ENCODE data around the gene IGF2BP1. TPM values are rescaled to one million over a fixed set of nuclear protein-coding genes. Genes with fewer than 3 reads are reported as not detected.
A peak's percentile ranks its signal among the peaks of the same experiment; 100 is the strongest.
"Not testable (repeated sequence)": the region's sequence is repeated elsewhere in the genome, so short reads cannot be mapped to it uniquely, and the experiment has no call there.

IGF2BP1 gene
- polyA plus RNA-seq, 4 donors, result 0.30 to 34.0 (median 0.45) TPM; not detected in 1

GRCh38 chr17:49093131-49093530, 95.9 kb downstream of the IGF2BP1 start:
- Histone ChIP-seq H3K4me3 (ENCODE audit: low read depth in 1 of 3, low read length in 3 of 3) (no peak overlapping the region), H3K4me1 (ENCODE audit: control insufficient read depth in 3 of 3, insufficient read depth in 2 of 3, low read depth in 1 of 3, low read length in 2 of 3) (no peaks in the 10 kb centered on the region), H3K9me3 (ENCODE audit: control insufficient read depth in 2 of 2, insufficient read depth in 1 of 2, low read depth in 1 of 2, low read length in 1 of 2) (no peaks in the 10 kb centered on the region), H3K27ac (ENCODE audit: low read depth in 1 of 3, low read length in 2 of 3) (no peak overlapping the region), H3K36me3 (ENCODE audit: control insufficient read depth in 3 of 3, insufficient read depth in 2 of 3, low read depth in 1 of 3, low read length in 3 of 3) (no peaks in the 10 kb centered on the region), H3K27me3 (ENCODE audit: control insufficient read depth in 3 of 3, insufficient read depth in 3 of 3, low read length in 3 of 3) (no peaks in the 10 kb centered on the region)
- FAIRE-seq (no peak), DNase-seq (no peak)
- 45 to 74% (median 50%) methylated on average over 8 to 10 of the region's 10 CpGs for WGBS, 3 donors

DNA sequence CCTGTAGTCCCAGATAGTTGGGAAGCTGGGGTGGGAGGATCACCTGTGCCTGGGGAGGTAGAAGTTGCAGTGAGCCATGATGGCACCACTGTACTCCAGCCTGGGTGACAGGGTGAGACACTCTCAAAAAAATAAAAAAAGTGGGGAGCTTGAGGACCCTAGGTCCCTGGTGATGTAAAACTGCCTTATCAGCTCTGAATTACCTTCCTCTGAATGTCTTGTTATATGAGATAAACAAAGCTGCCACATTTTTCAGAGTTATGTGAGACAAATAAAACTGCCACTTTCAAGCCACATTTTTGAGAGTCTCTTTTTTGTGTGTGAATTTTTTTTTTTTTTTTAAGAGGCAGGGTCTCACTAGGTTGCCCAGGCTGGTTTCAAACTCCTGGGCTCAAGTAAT, 103.4 kb downstream of the IGF2BP1 start:
- Histone ChIP-seq H3K4me1 (ENCODE audit: control insufficient read depth in 3 of 3, insufficient read depth in 2 of 3, low read depth in 1 of 3, low read length in 2 of 3) (peaks cover 0 to 14% (median 1%) of the 10 kb centered on the region in 3 donors), H3K4me3 (ENCODE audit: low read depth in 1 of 3, low read length in 3 of 3) (no peak overlapping the region), H3K27me3 (ENCODE audit: control insufficient read depth in 3 of 3, insufficient read depth in 3 of 3, low read length in 3 of 3) (no peaks in the 10 kb centered on the region), H3K9me3 (ENCODE audit: control insufficient read depth in 2 of 2, insufficient read depth in 1 of 2, low read depth in 1 of 2, low read length in 1 of 2) (no peaks in the 10 kb centered on the region), H3K36me3 (ENCODE audit: control insufficient read depth in 3 of 3, insufficient read depth in 2 of 3, low read depth in 1 of 3, low read length in 3 of 3) (no peaks in the 10 kb centered on the region), H3K27ac (ENCODE audit: low read depth in 1 of 3, low read length in 2 of 3) (peak overlapping the region in 1 of 3 donors; percentile 22)
- DNase-seq (no peak), FAIRE-seq (no peak)

DNA sequence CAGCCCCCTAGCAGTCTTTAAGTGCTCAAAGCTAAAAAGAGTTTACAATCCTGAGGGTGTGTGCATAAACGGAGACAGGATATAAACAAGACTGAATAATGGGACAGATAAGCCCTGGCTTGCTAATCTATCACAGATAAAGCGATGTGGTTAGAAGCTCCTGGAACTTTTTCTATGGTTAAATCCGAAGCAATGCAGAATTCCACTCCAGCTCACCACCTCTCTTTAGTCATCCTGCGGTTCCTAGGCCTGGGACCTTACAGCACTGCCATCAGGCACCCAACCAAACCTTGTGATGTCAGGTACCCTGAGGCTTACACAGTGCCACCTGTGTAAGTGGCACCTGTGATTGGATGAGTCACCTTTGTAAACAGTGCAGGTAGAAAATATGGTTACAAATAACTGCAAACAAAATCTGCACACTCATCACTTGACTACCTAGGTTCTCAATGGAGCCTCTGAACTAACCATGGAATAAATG, 103.9 kb downstream of the IGF2BP1 start:
- no peaks in the 10 kb centered on the region for H3K9me3 ChIP-seq (ENCODE audit: control insufficient read depth in 2 of 2, insufficient read depth in 1 of 2, low read depth in 1 of 2, low read length in 1 of 2)
- peaks cover 0 to 19% (median 2%) of the 10 kb centered on the region in 3 donors for H3K4me1 ChIP-seq (ENCODE audit: control insufficient read depth in 3 of 3, insufficient read depth in 2 of 3, low read depth in 1 of 3, low read length in 2 of 3)
- DNase-seq (peak; percentile 45 to 77), FAIRE-seq (no peak)
- WGBS, 3 donors, result 7 to 40% (median 33%) methylated on average over 4 of the region's 4 CpGs
- H3K4me3 ChIP-seq (ENCODE audit: low read depth in 1 of 3, low read length in 3 of 3), result no peak overlapping the region
- H3K27me3 ChIP-seq (ENCODE audit: control insufficient read depth in 3 of 3, insufficient read depth in 3 of 3, low read length in 3 of 3), result no peaks in the 10 kb centered on the region
- peak overlapping the region in 1 of 3 donors; percentile 22 for H3K27ac ChIP-seq (ENCODE audit: low read depth in 1 of 3, low read length in 2 of 3)
- H3K36me3 ChIP-seq (ENCODE audit: control insufficient read depth in 3 of 3, insufficient read depth in 2 of 3, low read depth in 1 of 3, low read length in 3 of 3), result no peaks in the 10 kb centered on the region

- H3K4me1 ChIP-seq (ENCODE audit: control insufficient read depth in 3 of 3, insufficient read depth in 2 of 3, low read depth in 1 of 3, low read length in 2 of 3), result peaks cover 0 to 30% (median 4%) of the 10 kb centered on the region in 3 donors
- not testable (repeated sequence) for H3K27me3 ChIP-seq (ENCODE audit: control insufficient read depth in 3 of 3, insufficient read depth in 3 of 3, low read length in 3 of 3); DNase-seq; H3K27ac ChIP-seq (ENCODE audit: low read depth in 1 of 3, low read length in 2 of 3); H3K36me3 ChIP-seq (ENCODE audit: control insufficient read depth in 3 of 3, insufficient read depth in 2 of 3, low read depth in 1 of 3, low read length in 3 of 3); FAIRE-seq; H3K4me3 ChIP-seq (ENCODE audit: low read depth in 1 of 3, low read length in 3 of 3); H3K9me3 ChIP-seq (ENCODE audit: control insufficient read depth in 2 of 2, insufficient read depth in 1 of 2, low read depth in 1 of 2, low read length in 1 of 2)
- 93 to 95% (median 94%) methylated on average over 14 of the region's 14 CpGs for WGBS, 3 donors
These were observed 106.2 kb downstream of the IGF2BP1 start for GRCh38 chr17:49103360-49103759.

GRCh38 chr17:49104511-49105074, 107.4 kb downstream of the IGF2BP1 start:
- H3K4me1 ChIP-seq (ENCODE audit: control insufficient read depth in 3 of 3, insufficient read depth in 2 of 3, low read depth in 1 of 3, low read length in 2 of 3), result peaks cover 0 to 31% (median 4%) of the 10 kb centered on the region in 3 donors
- no peaks in the 10 kb centered on the region for H3K27me3 ChIP-seq (ENCODE audit: control insufficient read depth in 3 of 3, insufficient read depth in 3 of 3, low read length in 3 of 3)
- FAIRE-seq (no peak), DNase-seq (no peak)
- H3K4me3 ChIP-seq (ENCODE audit: low read depth in 1 of 3, low read length in 3 of 3), result no peak overlapping the region
- 81 to 94% (median 87%) methylated on average over 8 of the region's 8 CpGs for WGBS, 3 donors
- no peaks in the 10 kb centered on the region for H3K36me3 ChIP-seq (ENCODE audit: control insufficient read depth in 3 of 3, insufficient read depth in 2 of 3, low read depth in 1 of 3, low read length in 3 of 3)
- no peaks in the 10 kb centered on the region for H3K9me3 ChIP-seq (ENCODE audit: control insufficient read depth in 2 of 2, insufficient read depth in 1 of 2, low read depth in 1 of 2, low read length in 1 of 2)
- no peak overlapping the region for H3K27ac ChIP-seq (ENCODE audit: low read depth in 1 of 3, low read length in 2 of 3)

Other genes with a start within 250 kb of the IGF2BP1 start
- 1 to 10 TPM; 1.6 to 4.2 (median 2.9) TPM for gene TTLL6, start 180.2 kb upstream of the IGF2BP1 start, polyA plus RNA-seq
- 100 to 1,000 TPM in 1 of 4 donors, 10 to 100 TPM in 3; 72.1 to 170 (median 87.8) TPM for gene CALCOCO2, start 166.3 kb upstream of the IGF2BP1 start, polyA plus RNA-seq
- 100 to 1,000 TPM; 177 to 579 (median 438) TPM for gene ATP5MC1, start 104.6 kb upstream of the IGF2BP1 start, polyA plus RNA-seq
- 10 to 100 TPM; 39.1 to 67.7 (median 43.7) TPM for gene UBE2Z, start 89.0 kb upstream of the IGF2BP1 start, polyA plus RNA-seq
- gene SNF8, start 52.5 kb upstream of the IGF2BP1 start, polyA plus RNA-seq, result 100 to 1,000 TPM in 3 of 4 donors, 10 to 100 TPM in 1; 96.3 to 159 (median 151) TPM
- gene GIP, start 28.8 kb upstream of the IGF2BP1 start, polyA plus RNA-seq, result 100 to 1,000 TPM in 1 of 4 donors, 10 to 100 TPM in 2, not detected in 1; 40.0 to 167 (median 65.1) TPM
- gene B4GALNT2, start 135.4 kb downstream of the IGF2BP1 start, polyA plus RNA-seq, result 1 to 10 TPM in 1 of 4 donors, under 1 TPM in 3; 0.13 to 3.2 (median 0.72) TPM
- gene GNGT2, start 213.2 kb downstream of the IGF2BP1 start, polyA plus RNA-seq, result 1 to 10 TPM in 3 of 4 donors, not detected in 1; 1.9 to 3.5 (median 3.0) TPM
- 10 to 100 TPM in 1 of 4 donors, 1 to 10 TPM in 3; 2.7 to 18.6 (median 8.7) TPM for gene ABI3, start 213.3 kb downstream of the IGF2BP1 start, polyA plus RNA-seq
- under 1 TPM in 3 of 4 donors, not detected in 1; 0.54 to 0.92 (median 0.64) TPM for gene PHOSPHO1, start 233.4 kb downstream of the IGF2BP1 start, polyA plus RNA-seq

Measured in small intestine (tissue), 7 donors.